HG03342 (cell line): ENCODE results near the gene COG2.
"Not testable (repeated sequence)": the region's sequence is repeated elsewhere in the genome, so short reads cannot be mapped to it uniquely, and the experiment has no call there.

Experiments used
- ATAC-seq: cut with Tn5 transposase; IDR thresholded peaks from one replicate; pipeline ENCODE4 v1.9.1; 2021; ENCODE audit warnings: mild to moderate bottlenecking, moderate library complexity; ENCODE audit not compliant: unreplicated experiment

Gene COG2, protein sequence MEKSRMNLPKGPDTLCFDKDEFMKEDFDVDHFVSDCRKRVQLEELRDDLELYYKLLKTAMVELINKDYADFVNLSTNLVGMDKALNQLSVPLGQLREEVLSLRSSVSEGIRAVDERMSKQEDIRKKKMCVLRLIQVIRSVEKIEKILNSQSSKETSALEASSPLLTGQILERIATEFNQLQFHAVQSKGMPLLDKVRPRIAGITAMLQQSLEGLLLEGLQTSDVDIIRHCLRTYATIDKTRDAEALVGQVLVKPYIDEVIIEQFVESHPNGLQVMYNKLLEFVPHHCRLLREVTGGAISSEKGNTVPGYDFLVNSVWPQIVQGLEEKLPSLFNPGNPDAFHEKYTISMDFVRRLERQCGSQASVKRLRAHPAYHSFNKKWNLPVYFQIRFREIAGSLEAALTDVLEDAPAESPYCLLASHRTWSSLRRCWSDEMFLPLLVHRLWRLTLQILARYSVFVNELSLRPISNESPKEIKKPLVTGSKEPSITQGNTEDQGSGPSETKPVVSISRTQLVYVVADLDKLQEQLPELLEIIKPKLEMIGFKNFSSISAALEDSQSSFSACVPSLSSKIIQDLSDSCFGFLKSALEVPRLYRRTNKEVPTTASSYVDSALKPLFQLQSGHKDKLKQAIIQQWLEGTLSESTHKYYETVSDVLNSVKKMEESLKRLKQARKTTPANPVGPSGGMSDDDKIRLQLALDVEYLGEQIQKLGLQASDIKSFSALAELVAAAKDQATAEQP

DNA sequence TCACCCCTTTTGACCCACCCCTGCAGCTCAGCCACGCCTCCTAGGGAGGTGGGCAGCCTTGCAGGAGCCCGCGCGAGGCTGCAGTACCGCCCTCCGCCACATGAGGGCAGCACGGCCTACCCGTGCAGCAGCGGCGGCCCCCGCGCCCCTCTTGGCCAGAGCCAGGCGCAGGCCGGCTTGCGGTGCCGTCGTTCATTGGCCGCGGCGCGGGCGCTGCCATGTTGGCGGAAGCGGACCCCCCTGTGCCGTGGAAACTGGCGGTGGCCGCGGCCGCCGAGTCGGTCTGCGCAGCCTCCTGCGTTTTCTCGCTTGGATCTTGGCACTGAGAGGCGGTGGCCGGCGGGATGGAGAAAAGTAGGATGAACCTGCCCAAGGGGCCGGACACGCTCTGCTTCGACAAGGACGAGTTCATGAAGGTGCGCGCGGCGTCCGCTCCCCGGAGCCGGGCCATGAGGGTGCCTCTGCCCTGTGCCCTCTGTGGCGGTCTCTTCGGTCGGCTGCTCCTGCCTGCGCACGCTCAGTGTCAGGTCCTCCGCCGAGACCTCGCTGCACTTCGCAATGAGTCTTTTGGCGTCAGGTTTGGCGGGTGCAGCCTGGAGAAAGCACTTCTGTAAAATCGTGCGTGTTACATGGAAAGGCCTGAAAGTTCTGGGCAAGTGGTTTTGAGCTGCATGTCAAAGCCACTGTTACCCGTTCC lies at the start of gene COG2:
TSS of gene COG2 (plus strand) at position 219 of the 697 bp plus-strand sequence. CDS start at position 345, 126 bp downstream.
- peak; percentile 95 for ATAC-seq

DNA sequence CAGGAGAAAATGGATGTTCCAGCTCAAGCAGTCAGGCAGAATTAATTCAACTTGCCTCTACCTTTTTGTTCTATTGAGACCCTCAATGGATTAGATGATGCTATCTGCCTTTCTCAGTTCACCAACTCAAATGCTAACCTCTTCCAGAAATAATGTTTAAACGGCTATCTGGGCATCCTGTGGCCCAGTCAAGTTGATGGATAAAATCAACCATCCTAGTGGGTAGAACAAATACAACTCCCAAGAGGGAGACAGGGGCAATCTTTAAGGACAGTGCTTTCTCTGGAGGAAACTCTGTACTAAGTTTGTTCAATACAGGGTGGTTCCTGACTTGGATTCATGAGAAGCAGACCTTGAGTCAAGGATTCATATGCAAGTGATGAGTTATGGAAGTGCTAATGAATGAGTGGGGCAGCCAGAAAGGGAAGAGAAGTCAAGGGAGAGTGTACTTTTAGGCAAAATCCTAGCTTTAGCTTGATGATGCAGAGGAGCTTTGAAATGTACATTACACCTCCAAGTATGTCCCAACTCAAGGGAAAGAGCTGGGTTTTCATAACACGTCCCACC lies 49.4 kb upstream of the COG2 start:
- ATAC-seq, result no peak

DNA sequence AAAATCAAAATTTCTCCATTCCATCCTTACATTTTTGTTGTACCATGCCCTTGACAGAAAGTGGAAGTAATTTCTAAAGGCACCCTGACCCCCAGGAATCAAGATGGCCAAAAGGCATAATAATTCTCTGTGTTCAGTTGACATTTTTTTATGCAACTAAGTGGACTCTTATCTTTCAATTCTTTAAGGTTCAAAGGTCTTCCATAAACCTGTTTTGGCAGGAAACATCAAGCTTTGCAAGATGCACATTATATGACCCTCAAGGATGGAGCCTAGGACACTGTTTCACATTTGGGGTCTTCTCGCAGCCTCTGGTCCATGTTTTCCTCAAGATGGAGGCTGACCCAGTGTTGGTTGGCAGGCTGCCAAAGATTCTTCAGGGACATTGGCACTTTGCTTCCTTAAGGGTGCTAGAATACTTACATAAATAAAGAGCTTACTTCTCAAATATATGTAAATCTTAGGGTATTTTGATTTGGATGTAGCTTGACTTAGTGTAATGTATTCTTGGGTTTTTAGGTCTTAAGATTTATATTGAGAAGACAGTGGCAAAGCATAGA lies 48.0 kb upstream of the COG2 start:
- no peak for ATAC-seq

DNA sequence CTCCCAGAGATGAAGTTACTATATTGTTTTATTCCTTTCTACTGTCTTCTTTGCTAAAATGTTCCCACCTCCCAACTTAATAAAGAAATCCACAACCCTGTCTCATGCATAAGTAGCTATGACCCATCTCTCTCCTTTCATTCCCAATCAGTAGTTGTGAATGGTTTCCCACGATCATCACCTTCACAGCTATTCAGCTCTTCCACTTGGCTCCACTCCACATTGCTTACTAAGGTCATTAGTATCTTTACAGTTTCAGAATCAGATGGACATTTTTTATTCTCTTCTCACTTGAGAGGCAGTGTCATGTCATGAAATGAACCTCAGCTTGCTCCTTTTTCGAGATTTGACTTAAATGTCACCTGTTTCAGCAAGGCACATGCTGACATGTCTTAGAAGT lies 47.1 kb upstream of the COG2 start:
- ATAC-seq, result no peak

DNA sequence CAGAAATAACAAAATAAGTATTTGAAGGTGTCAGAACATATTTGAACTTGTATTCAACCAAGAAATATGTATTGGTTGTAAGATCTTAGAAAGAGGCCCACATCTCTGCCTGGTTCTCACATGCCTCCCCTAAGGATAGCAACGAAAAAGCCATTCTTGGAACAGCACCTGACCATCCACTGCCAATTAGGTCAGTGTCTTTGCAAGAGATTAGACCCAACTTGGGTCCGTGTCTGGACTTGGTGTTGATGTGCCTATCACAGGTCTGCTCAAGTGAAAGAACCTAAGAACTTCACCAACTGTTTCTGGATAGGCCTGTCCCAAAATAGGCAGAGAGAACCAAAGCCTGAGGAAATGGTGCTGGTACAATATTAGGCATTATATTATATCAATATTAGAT lies 46.0 kb upstream of the COG2 start:
- ATAC-seq, result no peak

DNA sequence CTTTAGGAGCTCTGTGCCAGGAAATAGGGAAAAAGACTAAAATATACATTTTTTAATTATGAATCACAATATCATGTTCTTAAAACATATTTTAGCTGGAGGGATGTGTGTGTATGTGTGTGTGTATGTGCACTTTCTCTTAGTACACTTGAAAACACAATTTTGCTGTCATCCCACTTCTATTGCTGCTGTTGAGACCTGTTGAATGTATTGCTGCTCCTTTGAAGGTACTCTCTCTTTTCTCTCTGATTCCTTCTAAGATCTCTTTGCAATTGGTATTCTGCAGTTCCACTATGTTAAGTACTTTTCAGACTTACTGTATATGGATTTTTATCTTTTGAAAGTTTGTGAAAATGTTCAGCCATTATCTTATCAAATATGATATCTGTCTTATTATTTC lies 43.5 kb upstream of the COG2 start:
- no peak for ATAC-seq

DNA sequence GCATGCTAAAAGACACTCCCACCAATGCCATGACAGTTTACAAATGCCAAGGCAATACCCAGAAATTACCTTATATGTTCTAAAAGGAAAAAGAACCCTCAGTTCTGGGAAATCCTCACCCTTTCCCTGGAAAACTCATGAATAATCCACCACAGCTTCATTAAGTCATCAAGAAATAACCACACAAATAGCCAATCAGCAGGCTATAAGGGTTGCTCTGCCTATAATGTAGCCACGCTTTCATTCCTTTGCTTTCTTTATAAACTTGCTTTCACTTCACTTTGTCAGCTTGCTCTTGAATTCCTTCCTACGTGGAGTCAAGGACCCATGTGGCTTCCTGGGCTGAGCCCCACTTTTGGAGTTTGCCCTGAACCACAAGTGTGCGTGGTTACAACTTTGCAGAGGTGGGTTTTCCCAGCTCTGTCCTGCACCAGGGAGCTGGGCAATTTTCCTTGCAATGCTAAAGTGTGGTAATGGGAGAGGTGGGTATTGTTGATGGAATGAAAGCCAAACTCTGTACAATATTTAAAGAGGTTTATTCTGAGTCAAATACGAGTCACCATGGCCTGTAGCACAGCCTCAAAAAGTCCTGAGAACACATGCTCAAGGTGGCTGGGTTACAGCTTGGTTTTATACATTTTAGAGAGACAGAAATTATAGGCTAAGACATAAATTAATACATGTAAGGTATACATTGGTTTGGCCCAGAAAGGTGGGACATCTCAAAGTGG lies 42.2 kb upstream of the COG2 start:
- no peak for ATAC-seq

DNA sequence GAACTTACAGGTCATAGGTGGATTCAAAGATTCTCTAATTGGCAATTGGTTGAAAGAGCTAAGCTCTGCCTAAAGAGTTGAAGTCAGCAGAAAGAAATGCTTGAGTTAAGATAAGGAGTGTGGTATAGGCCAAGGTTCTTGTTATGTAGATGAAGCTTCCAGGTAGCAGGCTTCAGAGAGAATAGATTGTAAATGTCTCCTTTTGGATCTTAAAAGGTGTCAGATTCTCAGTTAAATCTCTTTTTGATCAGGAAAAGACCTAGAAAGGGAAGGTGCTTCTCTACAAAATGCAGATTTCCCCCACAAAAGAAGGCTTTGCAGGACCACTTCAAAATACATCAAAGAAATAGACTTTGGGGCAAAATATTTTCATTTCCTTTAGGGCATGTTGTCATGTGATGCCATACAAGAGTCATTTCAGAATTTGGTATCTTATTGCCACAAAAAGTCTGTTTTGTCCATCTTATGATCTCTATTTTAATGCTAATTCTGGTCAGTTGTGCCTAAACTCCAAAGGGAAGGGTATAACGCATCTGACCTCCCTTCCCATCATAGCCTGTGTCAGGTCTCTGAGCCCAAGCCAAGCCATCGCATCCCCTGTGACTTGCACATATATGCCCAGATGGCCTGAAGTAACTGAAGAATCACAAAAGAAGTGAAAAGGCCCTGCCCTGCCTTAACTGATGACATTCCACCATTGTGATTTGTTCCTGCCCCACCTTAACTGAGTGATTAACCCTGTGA lies 41.5 kb upstream of the COG2 start:
- ATAC-seq, result not testable (repeated sequence)

DNA sequence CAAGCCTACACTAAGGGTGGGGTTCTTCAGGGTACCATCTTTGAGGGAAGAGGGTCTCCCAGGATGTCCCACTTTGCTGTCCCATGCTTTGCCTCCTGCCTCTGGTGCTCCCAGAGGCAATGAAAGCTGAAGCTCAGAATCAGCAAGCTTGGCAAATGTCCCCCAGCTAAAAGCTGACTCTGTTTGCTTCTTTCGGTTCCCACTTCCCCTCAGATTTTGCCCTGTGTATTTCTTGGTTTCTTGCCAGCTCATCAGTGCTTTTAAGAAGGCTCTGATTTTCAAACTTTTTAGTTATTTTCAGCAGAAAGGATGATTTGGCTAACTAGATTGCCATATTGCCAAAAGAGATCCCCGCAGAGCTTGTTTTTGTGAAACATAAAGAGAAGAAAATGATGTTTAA lies 33.1 kb upstream of the COG2 start:
- no peak for ATAC-seq

DNA sequence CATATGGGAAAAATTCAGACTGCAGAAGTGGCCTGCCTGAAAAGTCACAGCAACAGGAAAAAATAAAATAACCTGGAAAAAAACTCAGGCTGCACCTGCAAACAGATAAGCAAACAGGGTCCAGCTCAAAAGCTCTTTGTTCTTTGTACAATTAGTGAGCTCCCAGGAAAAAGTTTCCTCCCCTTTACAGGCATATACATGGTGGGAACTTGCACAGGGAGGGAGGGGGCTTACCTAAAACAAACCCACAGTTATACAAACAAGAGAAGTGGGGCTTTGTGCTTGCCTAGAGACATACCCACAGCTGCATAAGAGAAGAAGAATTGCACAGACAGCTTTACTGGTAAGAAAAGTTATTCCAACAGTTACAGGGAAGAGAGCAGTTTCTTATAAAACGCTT lies 31.7 kb upstream of the COG2 start:
- no peak for ATAC-seq

DNA sequence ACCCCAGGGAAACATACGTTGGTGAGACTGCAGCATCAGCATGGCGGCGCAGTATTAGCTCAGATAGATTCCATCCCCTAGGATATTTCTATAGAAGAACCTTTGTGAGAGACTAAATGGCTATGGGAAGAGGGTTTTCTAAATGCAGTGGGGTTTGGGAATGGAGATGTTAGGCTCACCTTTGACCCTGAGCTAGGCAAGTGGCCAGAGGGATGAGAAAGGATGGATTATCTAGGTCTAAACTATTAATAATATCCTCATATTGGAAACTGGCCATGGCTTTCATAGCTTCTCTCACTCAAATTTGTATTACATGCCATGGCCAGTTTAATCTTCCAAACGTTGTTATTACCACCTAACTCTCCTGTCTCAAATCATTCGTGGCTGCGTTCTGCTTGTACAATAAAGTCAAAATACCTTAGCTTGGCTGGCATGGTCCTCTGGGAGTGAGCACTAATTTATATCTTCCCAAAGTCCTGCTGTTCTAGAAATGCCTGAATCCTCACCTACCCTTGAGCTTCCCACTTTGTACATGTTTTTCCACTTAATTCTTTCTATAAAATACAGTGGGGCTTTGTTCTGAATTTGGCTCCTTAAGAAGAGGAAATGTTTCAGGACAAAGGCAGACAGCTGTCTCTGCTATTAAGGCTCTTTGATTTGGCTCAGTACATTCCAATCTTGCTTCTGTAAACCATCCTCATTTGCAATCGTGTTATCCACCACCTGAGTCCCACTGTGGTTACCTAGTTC lies 31.0 kb upstream of the COG2 start:
- ATAC-seq, result no peak

DNA sequence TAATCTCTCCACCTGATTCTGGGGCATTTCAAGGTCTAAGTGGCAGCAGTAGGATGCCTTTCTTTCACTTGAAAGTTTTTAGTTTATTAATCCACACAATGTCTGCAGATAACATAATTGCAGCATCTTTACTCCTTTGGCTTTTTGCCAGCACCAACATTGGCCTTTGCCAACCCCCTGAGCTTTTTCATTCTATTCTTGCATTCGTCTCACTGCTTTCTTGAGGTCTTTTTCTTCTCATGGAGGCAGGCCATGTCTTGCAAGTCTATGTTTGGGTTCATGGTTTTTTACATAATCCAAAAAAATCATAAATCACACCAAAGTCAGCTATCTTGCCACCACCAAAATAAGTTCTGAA lies 30.4 kb upstream of the COG2 start:
- ATAC-seq, result no peak

DNA sequence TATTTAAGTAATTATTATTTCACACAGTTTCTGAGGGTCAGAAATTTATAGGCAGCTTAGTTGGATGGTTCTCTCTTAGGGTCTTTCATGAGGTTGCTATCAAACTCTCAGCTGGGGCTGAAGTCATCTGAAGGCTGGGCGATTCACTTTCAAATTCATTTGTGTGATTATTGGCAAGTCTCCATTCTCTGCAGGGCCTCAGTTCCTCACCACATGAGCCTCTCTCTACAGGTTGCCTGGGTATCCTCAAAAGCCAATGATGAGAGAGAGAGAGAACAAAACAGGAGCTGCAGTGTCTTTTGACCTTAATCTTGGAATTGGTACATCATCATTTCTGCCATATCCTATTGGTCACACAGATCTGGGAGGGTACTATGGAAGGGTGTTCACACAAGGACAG lies 29.6 kb upstream of the COG2 start:
- ATAC-seq, result no peak

DNA sequence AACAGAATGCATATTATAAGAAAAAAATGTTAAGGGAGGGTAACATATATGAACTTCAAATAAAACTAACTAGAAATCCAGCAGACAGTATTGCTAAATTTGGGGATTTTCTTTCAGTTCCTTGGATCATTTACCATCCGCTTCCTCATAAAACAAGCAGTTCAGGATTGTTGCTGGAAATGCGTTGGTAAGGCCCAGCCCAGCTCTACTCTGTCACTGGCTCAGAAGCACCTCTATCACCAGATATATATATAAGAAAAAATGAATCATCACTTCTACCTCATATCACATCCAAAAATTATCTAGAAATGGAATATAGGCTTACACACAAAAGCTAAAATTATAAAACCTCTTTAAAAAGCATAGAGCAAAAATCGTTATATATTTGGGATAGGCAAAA lies 28.2 kb upstream of the COG2 start:
- ATAC-seq, result no peak

DNA sequence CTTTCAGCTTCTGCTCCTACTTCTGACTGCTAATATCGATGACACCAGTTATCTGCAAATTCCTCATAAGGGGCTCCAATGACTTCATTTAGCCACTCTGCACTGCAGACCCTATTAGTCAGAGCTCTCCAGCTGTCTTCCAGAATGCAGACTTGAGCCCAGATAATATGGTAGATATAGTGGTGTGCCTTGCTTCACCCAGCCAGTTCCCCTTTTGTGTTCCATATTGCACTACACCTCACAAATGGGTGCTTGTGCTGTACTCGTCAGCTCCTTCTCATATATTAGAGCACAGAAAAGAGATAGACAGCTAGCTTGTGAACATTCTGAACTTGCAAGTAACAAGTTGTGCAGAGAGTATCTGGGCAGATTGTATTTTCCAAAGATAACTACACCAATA lies 23.7 kb upstream of the COG2 start:
- no peak for ATAC-seq

DNA sequence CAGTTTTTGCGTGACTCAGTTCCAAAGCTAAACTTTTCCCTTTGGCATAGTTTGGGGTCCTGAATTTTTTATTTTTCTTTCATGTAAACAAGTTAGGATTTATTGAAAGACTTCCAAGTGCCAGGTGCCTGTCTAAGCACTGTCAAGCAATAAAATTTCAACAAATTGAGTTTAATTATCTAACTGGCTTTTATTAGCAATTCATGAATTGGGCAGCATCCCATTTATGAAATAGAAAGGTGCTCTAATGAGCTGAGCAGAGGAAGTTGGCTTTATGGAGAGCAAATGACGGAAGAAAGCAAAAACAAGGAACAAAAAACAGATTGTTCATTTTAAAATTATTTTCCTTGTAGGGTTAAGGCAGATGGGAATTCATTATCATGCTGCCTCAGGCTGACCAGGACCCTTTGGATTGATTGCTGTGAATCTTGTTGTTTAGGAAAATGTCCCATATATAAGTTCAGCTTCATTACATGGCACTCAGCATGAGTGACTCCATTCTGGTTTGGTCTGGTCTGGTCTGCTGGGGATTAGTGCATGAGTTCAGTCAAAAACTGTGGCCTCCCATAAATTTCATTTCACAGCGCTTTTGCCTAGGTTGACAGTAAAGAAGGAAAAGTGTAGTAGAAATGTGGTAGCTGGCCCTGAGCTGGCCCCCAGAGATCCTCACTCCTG lies 21.5 kb upstream of the COG2 start:
- no peak for ATAC-seq

DNA sequence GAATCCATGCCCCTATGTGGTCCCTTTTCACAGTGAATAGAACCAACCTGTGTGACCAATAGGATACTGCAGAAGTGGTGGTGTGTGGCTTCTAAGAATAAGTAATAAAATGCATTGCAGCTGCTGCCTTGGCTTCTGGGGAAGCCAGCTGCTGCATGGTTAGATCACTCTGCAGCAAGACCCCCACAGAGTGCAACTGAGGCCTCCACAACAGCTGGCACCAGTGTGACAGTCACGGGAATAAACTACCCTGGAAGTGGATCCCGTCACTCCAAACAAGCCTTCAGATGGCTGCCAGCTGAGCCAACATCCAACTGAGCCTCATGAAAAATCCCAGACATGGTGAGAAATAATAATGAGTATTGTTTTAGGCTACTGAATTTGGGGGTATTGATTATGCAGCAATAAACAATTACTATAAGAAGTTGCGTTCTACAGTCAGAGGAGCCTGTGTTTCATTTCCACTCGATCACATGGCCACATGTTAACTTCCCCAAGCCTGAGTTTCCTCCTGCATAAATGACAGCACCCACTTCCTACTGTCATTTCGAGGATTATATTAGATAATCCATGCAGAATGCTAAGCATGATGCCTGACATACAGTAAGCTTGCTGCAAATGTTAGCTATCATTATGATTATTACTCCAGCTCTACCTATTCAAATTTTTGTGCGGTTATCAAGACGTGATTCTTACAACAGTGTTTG lies 20.8 kb upstream of the COG2 start:
- ATAC-seq, result no peak

DNA sequence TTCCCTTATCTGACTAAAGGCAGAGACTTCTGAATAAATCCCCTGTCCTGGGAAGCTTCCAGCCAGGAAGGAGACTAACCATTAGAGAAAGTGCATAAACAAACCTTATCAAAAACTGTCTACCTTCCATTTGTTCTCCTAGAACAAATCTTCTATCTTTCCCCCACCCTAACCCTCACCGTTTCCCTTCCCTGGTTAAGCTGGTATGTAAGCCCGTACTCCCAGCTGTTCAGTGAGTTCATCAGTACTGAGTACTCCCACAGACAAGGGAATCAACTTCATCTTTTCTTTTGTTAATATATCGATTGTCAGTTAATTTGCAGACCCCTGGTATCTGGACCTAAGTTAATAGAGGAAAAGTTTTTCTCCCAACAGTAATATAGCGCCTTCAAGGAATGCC lies 20.1 kb upstream of the COG2 start:
- no peak for ATAC-seq
